ENCODE measurements around the gene DOCK1.

DNA sequence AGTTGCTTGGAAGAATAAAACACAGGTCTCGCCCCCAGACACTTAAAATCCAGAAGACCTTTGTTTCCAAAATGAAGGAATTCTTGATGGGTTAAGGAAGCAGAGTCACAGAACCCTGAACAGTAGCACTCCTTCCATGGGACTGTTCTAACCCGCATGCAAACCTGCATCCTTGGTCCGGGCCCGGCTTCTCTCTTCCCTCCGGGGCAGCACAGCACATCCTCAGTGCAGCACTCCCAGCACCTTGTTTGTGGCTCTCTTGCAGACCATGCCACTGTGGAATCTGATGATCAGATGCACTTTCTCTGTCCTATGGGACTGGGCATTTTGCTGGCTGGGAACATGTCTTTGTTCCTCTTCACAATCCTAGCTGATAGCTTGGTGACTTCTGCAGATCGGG, 257.6 kb downstream of the DOCK1 start:
- TF ChIP-seq, protein P1, sequence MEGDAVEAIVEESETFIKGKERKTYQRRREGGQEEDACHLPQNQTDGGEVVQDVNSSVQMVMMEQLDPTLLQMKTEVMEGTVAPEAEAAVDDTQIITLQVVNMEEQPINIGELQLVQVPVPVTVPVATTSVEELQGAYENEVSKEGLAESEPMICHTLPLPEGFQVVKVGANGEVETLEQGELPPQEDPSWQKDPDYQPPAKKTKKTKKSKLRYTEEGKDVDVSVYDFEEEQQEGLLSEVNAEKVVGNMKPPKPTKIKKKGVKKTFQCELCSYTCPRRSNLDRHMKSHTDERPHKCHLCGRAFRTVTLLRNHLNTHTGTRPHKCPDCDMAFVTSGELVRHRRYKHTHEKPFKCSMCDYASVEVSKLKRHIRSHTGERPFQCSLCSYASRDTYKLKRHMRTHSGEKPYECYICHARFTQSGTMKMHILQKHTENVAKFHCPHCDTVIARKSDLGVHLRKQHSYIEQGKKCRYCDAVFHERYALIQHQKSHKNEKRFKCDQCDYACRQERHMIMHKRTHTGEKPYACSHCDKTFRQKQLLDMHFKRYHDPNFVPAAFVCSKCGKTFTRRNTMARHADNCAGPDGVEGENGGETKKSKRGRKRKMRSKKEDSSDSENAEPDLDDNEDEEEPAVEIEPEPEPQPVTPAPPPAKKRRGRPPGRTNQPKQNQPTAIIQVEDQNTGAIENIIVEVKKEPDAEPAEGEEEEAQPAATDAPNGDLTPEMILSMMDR (IDR thresholded peaks at IDR 0.05; ENCODE audit: borderline replicate concordance, extremely low read depth, low read length, poor library complexity, severe bottlenecking) = no peak
- no peak for TF ChIP-seq EZH2 (IDR thresholded peaks at IDR 0.05; ENCODE audit: borderline replicate concordance, low read depth, low read length, severe bottlenecking)

Measured in DND-41 (cell line).